Ovary (tissue), 9 donors: ENCODE results near the gene ARSD. TPM values are rescaled to one million over a fixed set of nuclear protein-coding genes. Genes with fewer than 3 reads are reported as not detected.

Source experiments
- DNase-seq, 5 donors: peaks; one replicate each; pipeline ENCODE4 v3.0.0-alpha.2; 2019 to 2020
- H3K27ac ChIP-seq, 2 donors: fragments of 200-600 bp; one replicate each; pipeline versions ENCODE4 v1.5.1 to v1.8.0; 2019 to 2022
- H3K27me3 ChIP-seq: fragments of 200-600 bp; one replicate; pipeline ENCODE4 v1.8.0; 2022
- H3K36me3 ChIP-seq: fragments of 200-600 bp; sonication (generic); one replicate; pipeline ENCODE4 v1.5.1; 2019
- H3K4me1 ChIP-seq: one replicate; pipeline ENCODE4 v1.8.1; 2013; ENCODE audit warnings: mild to moderate bottlenecking, moderate library complexity; ENCODE audit not compliant: insufficient read depth
- H3K4me3 ChIP-seq: fragments of 200-600 bp; sonication (generic); one replicate; pipeline ENCODE4 v1.5.1; 2017
- H3K9me3 ChIP-seq, 2 donors: fragments of 200-600 bp in 1 of 2; sonication (generic) in 1 of 2; one replicate each; pipeline versions ENCODE4 v1.5.1 to v1.8.1; 2013 to 2019; ENCODE audit warnings: mild to moderate bottlenecking in 1 of 2, moderate library complexity in 1 of 2
- EP300 ChIP-seq: sonication (generic); formaldehyde crosslinking; IDR thresholded peaks from one replicate; pipeline ENCODE4 v1.6.1; 2017; ENCODE audit warnings: antibody characterized with exemption
- POLR2A ChIP-seq: fragments of 450-650 bp; IDR thresholded peaks from one replicate; pipeline ENCODE4 v1.6.1; 2017; ENCODE audit warnings: antibody characterized with exemption, mild to moderate bottlenecking, moderate library complexity
- WGBS, 3 donors: extraction: QIAGEN DNeasy Blood & Tissue Kit in 1 of 3; methylation state at CpG; one replicate each; pipeline versions ENCODE4 v1.1.5 to v1.1.7; 2013 to 2017; 5-methylcytosine and 5-hydroxymethylcytosine counted together
- intact Hi-C, 4 donors: fragments of 100-400 bp; cut with DNase I; formaldehyde crosslinking; loops; one replicate each; pipeline versions ENCODE4 v1.11.0 to v1.15.1; 2022 to 2023
- polyA plus RNA-seq, 2 donors: library from polyadenylated mRNA; stranded (reverse); fragments of 200-250 nt in 1 of 2; fragments of 350-450 nt in 1 of 2; fragmentation: Illumina TruSeq in 1 of 2; extraction: RNeasy Lipid Tissue Mini Kit (QIAGEN cat#74804) in 1 of 2; gene quantifications; one replicate each; pipeline ENCODE4 v1.2.3, GENCODE V29; 2013 to 2014
- total RNA-seq, 7 donors: library from RNA; depleted of rRNA in 2 of 7; stranded (reverse); fragments of >200 nt in 2 of 7; fragmentation: NEBNext Ultra II Directional in 3 of 7; extraction: Animal tissue kit (Norgen Biotek cat#: 25700) in 3 of 7; gene quantifications; one replicate each; pipeline versions ENCODE4 v1.1.0 to v1.2.4, GENCODE V29; 2016 to 2023
- TF ChIP-seq, protein P1 (sequence below), 3 donors: fragments of 450-650 bp in 2 of 3; fragments of 200-600 bp in 1 of 3; IDR thresholded peaks; one replicate each; pipeline versions ENCODE4 v1.5.1 to v1.8.0; 2016 to 2022; ENCODE audit warnings: antibody characterized with exemption in 3 of 3, mild to moderate bottlenecking in 1 of 3
- donor health status: DM: no; HTN: no; CAD: no; lungs with moderate emphysema.
- donor health status: DM: no; HTN: no; CAD: no.
- donor health status: Bipolar disorder and iron deficiency.
- donor health status: DM: yes; HTN: yes; CAD: no.
- donor health status: DM: no; HTN: no; CAD: no.
- donor health status: DM: yes; HTN: yes; CAD: no.

ARSD gene
- total and polyA plus RNA-seq, 9 donors, result 19.7 to 46.7 (median 41.4) TPM

DNA sequence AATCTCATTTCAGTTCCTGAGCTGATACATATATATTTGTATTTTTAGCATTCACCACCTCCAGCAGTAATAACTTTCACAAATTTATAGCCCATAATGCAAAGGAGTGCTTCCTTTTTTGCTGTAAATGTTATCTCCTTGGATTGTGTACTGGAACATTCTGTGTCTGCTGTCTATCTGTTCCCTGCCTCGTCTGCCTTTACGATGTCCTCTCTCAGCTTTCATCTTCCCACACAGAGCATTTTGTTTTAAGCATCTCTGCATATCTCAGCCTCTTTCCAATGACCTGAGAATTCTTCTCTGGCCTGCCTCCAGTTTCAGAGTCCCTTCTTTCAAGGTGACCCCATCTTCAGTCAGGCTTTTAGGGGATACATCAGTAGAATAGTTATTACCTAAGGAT lies 57.3 kb downstream of the ARSD start:
- WGBS, 3 donors, result 27 to 36% (median 28%) methylated on average over 2 of the region's 2 CpGs
- H3K27ac ChIP-seq, result no peak overlapping the region
- H3K27me3 ChIP-seq, result no peaks in the 10 kb centered on the region
- H3K36me3 ChIP-seq, result no peaks in the 10 kb centered on the region
- H3K4me3 ChIP-seq, result no peak overlapping the region
- no peaks in the 10 kb centered on the region for H3K9me3 ChIP-seq
- TF ChIP-seq, protein P1, sequence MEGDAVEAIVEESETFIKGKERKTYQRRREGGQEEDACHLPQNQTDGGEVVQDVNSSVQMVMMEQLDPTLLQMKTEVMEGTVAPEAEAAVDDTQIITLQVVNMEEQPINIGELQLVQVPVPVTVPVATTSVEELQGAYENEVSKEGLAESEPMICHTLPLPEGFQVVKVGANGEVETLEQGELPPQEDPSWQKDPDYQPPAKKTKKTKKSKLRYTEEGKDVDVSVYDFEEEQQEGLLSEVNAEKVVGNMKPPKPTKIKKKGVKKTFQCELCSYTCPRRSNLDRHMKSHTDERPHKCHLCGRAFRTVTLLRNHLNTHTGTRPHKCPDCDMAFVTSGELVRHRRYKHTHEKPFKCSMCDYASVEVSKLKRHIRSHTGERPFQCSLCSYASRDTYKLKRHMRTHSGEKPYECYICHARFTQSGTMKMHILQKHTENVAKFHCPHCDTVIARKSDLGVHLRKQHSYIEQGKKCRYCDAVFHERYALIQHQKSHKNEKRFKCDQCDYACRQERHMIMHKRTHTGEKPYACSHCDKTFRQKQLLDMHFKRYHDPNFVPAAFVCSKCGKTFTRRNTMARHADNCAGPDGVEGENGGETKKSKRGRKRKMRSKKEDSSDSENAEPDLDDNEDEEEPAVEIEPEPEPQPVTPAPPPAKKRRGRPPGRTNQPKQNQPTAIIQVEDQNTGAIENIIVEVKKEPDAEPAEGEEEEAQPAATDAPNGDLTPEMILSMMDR (IDR thresholded peaks at IDR 0.05), result no peak
- no peaks in the 10 kb centered on the region for H3K4me1 ChIP-seq
- intact Hi-C loops, result no loop called here
- no peak for DNase-seq

DNA sequence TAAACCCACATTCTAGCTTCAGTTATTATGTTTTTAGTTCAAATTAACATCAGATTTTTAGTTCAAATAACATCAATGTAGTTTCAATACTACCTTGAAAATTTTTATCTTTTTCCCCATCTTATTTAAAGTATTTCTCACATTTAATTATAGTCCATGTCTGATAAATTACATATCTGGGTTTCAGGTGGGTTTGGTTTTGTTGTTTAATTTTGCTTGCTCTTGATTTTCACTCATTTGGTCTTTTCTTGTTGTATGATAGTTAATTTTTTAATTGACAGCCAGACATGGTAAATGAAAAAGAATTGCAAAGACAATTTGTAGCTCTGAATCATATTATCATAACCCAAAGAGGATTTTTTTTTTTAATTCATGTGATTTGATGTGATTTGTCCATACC lies 58.5 kb downstream of the ARSD start:
- Histone ChIP-seq H3K9me3 (no peaks in the 10 kb centered on the region), H3K36me3 (no peaks in the 10 kb centered on the region), H3K27ac (no peak overlapping the region), H3K4me1 (no peaks in the 10 kb centered on the region), H3K27me3 (no peaks in the 10 kb centered on the region), H3K4me3 (no peak overlapping the region)
- TF ChIP-seq, protein P1 (IDR thresholded peaks at IDR 0.05), result no peak
- intact Hi-C loops, result no loop called here
- DNase-seq, result no peak

DNA sequence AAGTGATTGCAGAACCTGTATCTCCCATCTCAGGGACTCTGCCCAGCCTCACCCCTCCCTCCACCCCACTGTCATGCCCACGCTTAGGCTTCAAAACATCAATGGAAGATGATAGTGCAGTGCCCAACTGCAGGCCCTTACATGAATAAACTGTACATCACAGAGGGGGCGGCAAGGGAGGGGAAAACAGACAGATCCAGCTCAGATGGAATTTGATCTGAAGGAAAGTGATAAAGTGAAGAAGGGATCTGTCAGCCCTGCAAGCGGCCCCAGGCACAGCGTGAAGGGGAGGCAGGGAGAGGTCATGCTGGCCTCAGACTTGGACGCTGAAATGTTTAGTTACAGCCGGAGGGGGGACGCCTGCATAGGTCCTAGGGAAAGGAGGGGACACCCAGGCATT lies 61.9 kb downstream of the ARSD start:
- WGBS, 3 donors, result 72 to 87% (median 83%) methylated on average over 7 of the region's 7 CpGs
- Histone ChIP-seq H3K4me1 (no peaks in the 10 kb centered on the region), H3K36me3 (no peaks in the 10 kb centered on the region), H3K27ac (no peak overlapping the region), H3K4me3 (no peak overlapping the region), H3K9me3 (no peaks in the 10 kb centered on the region), H3K27me3 (no peaks in the 10 kb centered on the region)
- DNase-seq, result no peak
- intact Hi-C loops, result no loop called here
- TF ChIP-seq POLR2A, result no peak
- TF ChIP-seq EP300, result no peak
- TF ChIP-seq, protein P1 (IDR thresholded peaks at IDR 0.05), result no peak

DNA sequence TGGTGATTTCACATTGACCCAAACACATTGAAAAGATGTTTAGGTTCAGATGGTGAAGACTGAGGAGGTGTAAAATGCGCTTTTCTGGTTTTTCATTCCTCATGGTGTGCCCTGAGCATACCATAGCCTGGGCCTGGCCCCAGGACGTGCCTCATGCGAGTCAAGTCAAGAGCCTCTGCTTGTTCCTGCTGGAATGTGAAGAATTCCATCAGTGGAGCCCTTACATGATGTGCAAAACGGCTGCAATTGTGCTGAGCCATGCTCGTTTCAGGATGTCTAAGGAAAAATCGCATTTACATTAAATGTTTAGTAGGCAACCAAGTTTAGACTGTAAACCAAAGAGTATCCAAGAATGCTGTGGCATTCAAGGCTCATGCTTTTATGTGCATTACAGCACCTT lies 65.5 kb downstream of the ARSD start:
- Histone ChIP-seq H3K27ac (no peak overlapping the region), H3K36me3 (no peaks in the 10 kb centered on the region), H3K4me3 (no peak overlapping the region), H3K9me3 (no peaks in the 10 kb centered on the region), H3K27me3 (no peaks in the 10 kb centered on the region), H3K4me1 (no peaks in the 10 kb centered on the region)
- TF ChIP-seq EP300 (no peak), POLR2A (no peak)
- TF ChIP-seq, protein P1 (IDR thresholded peaks at IDR 0.05), result no peak
- intact Hi-C loops, result no loop called here
- DNase-seq, result no peak
- 48 to 55% (median 50%) methylated on average over 6 of the region's 6 CpGs for WGBS, 3 donors

DNA sequence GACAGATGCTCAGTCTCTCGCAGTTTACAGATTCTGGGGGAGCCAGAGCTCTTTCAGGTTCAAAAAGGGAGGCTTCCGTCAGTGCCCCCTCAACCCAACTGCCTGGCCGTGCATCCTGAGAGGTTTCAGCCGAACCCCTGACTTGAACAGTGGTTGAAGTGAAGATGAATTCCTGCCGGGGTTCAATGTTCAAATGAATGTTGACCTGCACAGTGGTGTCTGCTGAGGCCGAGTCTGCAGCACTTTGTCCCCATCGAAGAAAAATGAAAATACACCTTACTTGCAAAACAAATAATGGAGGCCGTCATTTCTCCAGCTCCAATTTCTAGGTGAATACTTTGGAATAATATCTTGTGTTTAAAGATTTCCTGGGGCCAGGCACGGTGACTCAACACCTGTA lies 66.7 kb downstream of the ARSD start:
- no peaks in the 10 kb centered on the region for H3K27me3 ChIP-seq
- intact Hi-C loops, result no loop called here

More for the DNA sequence above, 66.7 kb downstream of the ARSD start:
- TF ChIP-seq, protein P1 (IDR thresholded peaks at IDR 0.05), result no peak
- TF ChIP-seq POLR2A (no peak), EP300 (no peak)
- H3K4me3 ChIP-seq, result no peak overlapping the region
- no peaks in the 10 kb centered on the region for H3K9me3 ChIP-seq
- H3K27ac ChIP-seq, result no peak overlapping the region
- no peak for DNase-seq
- H3K36me3 ChIP-seq, result no peaks in the 10 kb centered on the region
- WGBS, 3 donors, result 72 to 91% (median 82%) methylated on average over 9 of the region's 9 CpGs
- no peaks in the 10 kb centered on the region for H3K4me1 ChIP-seq
